Activated CD8-positive, alpha-beta memory T cell treated with anti-CD3 and anti-CD28 coated beads for 1 hour (primary cell): ENCODE measurements around the gene INPP5K.
A peak's percentile ranks its signal among the peaks of the same experiment; 100 is the strongest.
"Not testable (repeated sequence)": the region's sequence is repeated elsewhere in the genome, so short reads cannot be mapped to it uniquely, and the experiment has no call there.

ENCODE experiments used
- DNase-seq, 2 donors: peaks; one replicate each; pipeline ENCODE4 v3.0.0-alpha.2; 2020; ENCODE audit warnings: low read depth in 1 of 2; ENCODE audit errors: extremely low read depth in 1 of 2

Gene INPP5K

DNA sequence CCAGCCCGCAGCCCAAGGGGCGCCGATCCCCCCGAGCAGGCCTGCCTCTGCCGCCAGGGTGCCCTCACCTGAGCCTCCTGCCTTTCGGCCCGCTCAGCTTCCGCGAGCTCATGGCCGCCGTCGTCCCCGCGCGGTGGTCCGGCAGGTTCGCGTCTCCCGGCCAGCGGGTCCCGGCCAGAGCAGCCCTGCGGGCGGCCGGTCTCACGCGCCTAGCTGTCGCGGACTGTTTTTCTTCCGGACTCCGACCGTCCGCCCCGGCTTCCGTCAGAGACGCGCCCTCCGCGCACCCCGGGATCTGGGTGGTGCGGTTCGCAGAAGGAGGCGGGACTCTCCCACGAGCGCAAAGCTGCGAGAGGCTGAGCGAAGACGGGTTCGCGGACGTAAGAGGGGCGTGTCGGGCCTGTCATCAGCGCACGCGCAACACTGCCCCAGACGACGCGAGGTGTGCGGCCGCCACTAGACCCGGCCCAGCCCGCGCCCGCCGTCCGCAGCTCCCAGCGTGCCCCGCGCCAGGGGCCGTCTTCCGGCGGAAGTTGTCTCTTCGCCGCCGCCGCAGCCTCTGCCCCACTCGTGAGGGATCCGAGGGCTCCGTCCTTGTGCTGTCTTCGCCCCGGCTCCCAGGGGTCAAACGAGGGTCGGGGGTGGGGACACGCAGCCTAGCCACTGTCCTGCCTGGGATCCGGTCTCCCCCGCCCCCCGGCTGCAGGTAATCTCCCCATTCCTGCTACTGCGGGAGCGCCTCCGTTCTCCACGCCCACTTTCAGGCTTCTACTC, at the start of gene INPP5K:
TSS of gene INPP5K (minus strand) at position 225 of the 774 bp plus-strand sequence. CDS start at position 112, 113 bp downstream.
- peak; percentile 94 to 95 for DNase-seq

DNA sequence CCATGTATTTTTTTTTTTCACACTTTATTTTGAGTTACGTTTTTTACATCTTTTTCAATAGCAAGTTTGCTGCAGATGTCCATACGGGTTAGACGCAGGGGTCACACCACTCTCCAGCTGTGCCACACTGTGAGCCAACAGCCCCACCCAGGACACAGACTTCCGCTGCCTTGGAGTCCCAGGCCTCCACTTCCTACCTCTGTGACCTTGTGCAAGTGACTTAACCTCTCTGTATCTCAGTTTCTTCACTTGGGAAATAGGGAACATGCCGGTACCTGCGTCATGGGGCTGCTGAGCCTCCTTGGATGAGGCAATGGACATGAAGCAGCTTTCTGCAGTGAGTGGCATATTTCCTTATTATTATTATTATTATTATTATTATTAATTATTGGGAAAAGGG, 49.5 kb upstream of the INPP5K start:
- DNase-seq: no peak

DNA sequence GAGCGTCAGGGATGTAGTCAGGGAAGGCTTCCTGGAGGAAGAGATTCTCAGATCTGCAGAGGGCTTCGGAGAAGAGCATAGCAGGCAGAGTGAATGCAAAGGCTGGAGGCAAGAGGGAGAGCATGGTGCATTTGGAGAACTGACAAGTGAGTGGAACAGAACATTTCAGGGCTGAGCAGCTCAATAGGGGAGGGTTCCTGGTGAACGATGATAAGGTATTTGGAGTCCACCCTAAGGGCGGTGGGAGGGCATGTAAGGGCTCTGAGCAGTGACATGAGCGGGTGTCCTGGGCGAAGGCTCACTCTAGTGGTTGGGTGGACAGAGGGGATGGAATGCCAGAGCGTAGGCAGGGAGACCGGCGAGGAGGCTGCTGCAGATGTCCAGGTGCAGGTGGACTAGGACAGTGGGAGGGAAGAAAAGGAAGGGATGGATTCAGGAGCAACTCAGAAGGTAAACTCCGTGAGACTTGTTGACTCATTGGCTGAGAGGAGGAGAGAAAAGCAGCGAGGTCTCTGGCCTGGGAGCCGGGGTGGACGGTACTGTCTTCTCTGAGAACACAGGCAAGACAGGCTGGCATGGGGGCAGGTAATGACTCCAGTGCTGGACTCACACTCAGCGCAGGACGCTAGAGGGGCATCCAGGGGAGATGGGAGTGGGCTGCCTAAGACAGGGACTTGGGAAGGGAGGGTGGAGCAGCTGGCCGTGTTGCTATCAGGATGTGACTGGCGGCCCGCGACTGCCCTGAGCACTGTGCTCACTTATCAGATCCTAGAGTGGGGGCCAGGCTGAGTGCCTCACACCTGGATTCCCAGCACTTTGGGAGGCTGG, 47.6 kb upstream of the INPP5K start:
- DNase-seq: no peak

DNA sequence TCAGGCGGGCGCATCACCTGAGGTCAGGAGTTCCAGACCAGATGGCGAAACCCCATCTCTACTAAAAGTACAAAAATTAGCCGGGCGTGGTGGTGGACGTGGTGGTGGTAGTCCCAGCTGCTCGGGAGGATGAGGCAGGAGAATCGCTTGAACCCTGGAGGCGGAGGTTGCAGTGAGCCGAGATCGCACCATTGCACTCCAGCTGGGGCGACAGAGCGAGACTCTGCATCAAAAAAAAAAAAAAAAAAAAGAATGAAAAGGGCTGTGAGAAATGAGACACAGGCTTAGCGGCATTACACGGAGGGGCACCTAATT, 47.0 kb upstream of the INPP5K start:
- not testable (repeated sequence) for DNase-seq

DNA sequence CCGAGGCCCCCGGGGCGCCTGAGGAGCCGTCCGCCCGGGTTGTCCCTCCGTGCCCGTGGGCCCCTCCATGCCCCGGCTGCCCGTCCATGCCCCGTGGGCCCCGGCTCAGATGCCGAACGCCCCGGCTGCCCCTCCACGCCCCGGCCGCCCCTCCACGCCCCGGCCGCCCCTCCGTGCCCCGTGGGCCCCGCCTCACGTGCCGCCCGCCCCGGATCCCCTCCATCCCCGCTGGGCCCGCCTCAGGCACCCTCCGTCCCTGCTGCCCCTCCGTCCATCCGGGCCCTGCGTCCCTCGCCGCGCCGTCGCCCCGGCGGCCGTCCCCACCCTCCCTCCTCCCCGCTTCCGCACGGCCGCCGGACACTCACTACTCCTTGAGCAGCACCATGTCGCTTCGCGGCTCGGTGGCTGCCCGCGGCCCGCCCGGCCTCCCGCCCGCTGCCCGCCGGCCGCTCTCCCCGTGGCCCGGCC, 45.8 kb upstream of the INPP5K start:
- peak in 1 of 2 donors; percentile 19 for DNase-seq

DNA sequence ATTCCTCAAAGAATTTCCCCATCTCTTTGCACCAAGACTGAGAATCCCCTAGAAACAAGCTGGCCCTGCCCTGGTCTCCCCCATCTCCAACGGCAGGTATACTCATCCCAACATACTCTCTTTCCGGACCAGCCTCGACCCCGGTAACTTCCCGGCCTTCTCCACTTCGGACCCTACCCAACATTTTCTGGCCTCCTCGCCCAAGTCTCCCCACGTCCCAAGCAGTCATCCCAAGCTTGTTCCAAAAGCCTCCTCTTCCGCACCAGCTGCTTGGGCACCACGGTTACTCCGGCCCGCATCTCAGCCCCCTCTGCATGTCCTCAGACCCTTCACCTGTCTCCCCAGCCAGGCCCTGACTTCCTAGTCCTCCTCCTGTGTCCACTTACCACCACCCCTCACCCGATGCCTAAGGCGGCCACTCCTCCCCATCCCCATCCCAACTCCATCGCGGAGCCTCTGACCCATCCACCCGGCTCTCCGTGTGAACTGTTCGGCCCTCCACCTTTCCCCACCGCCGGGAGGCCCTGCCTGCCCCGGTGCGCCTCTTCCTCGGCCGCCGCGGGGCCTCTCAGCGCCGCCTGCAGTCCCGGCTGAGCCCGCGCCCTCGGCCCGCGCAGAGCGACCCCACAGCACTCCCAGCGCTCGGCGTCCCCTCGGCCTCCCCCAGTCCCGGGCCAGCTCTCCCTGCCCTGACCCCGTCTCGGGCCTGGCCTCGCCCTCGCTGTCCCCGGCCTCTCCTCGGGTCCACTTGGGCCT, 45.2 kb upstream of the INPP5K start:
- DNase-seq: peak in 1 of 2 donors; percentile 22

DNA sequence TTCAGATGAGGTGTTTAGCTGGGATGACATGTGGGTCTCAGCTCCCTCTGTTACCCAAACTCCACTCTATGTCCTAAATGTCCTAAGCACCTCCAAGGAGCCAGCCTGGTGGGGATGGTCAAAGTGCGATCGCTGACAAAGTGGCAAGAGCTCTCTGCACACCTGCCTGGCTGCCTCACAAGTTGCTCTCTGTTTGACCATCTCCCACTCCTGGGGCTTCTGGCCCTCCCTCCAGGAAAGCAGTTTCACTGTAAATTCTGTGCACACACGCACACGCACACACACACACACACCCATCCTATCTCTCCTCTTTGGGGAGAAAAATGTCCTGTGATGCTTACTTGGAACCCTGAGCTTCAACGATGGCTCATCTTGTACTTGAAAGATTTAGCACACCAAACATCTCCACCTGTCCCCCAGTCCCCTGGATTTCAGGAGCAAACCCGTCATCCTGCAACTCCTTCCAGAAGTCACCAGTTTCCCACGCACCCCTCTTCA, 44.5 kb upstream of the INPP5K start:
- DNase-seq: no peak

DNA sequence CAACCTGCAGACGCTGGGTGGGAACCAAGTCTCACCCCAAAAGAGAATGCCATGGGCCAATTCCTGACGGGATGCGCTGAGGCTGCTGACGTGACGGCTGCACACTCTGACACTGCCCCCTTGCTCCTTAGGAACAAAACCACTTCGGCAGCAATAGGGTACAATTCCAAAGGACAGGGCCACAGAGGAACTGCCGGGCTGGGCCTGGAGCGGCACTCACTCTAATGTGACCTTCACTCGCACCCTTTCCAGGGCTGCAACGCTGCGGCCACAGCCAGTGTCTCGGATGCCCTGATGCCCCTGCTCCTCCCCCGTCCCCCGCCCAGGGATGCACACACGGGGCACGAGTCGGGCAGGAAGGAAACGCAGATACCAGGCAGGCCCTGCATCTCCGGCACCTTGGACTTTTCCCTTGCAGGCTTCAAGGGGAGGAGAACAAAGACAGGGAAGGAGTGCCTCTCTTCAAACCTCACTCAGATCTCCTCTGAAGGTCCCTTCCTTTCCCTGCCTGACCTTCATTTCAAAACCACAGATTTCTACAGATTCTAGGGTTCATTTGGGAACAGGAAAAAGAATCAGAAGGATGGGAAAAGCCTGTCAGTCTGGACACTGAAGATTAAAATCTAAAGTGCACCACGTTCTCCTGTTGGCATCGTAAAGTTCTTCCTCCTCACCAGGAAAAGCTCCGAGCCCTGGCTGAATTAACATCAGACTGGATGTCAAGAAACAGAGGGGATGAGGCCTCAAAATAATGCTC, 43.9 kb upstream of the INPP5K start:
- DNase-seq: no peak

DNA sequence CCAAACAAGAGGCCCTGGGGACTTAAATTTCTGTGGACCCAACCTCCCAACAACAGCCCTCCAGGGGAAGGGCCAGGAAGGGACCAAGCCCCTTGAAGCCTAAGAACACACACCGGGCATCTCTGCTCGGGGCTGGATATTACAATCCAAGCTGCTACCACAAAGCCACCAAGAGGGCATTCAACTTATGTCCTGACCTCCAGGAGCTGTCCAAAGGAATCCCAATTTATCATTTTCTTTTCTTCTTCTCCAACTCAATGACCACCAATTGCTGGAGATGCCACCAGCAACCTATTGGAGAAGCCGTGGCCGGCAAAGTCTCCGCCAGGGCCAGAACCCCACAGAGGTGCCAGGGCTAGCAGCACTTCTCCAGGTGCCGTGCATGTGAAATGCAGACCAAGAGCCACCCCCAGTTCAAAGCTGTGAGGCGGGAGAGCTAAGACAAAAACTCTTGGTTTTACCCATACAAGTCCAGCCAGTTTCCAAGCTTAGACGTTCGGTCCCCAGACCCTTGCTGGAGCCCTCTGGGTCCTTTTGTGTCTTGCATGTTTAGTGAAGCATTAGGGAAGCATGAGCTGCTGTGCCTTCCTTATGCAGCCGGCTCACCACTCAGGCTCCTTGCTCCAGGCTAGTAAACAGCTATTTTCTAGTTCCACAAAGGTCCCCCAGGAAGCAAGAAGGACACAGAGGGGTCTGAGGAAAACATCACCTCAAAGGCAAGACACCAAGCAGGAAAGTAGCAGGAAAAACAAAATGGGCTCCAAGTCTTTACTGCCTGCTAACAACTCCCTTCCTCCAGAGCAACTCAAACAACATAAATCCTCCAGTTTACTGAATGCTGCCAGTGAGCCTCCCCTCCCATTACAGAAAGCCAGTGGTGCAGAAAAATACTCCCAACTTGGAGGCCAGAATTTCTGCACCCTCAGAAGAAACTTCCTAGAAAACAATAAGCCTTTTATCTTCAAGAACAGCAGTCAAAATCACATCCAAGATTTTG, 42.9 kb upstream of the INPP5K start:
- no peak for DNase-seq

DNA sequence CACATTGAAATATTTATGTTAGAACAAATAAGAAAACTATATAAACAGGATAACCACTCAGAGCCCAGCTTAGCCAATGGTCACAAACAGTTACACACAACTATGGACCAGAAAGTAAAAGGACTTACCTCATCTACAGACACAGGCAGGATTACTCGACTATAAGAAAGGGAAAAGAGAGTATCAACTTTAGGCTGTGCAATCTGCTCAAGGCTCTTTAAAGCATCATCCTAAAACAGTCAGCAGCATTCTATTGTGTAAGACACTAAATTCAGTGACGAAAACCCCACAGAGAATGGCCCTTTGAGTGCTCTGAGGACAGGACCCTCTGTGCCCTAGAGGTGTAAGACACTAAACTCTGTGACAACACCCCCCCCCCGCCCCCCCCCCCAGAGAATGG, 42.0 kb upstream of the INPP5K start:
- DNase-seq: no peak

DNA sequence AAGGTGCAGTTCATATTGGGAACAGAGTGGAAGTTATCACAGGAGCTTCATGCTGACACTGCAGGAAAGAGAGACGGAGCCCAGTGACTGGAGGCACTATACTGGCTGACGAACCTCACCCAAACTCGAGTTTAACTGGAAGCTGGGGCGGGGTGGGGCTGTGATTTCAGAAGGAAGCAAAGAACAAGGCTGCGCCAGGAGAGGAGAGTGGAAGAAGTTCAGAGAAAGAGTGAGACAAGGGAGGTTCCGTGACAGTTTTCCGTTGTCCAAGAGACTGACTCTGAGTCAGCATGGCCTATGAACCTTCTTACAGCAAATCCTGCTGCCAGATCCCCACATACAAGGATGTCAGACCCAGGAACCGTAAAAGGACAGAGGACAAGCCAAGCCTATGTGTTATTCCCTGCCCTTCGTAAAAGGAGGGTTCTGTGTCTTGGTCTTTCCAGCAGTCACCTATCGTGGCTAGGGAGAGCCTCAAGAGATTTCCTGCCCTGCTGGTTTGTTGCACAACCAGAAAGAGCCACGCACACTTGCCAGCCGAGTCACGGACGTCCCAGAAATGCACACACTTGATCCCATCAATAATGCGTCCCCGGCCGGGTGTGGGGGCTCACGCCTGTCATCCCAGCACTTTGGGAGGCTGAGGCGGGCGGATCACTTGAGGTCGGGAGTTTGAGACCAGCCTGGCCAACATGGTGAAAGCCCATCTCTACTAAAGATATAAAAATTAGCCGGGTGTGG, 41.1 kb upstream of the INPP5K start:
- DNase-seq: no peak

DNA sequence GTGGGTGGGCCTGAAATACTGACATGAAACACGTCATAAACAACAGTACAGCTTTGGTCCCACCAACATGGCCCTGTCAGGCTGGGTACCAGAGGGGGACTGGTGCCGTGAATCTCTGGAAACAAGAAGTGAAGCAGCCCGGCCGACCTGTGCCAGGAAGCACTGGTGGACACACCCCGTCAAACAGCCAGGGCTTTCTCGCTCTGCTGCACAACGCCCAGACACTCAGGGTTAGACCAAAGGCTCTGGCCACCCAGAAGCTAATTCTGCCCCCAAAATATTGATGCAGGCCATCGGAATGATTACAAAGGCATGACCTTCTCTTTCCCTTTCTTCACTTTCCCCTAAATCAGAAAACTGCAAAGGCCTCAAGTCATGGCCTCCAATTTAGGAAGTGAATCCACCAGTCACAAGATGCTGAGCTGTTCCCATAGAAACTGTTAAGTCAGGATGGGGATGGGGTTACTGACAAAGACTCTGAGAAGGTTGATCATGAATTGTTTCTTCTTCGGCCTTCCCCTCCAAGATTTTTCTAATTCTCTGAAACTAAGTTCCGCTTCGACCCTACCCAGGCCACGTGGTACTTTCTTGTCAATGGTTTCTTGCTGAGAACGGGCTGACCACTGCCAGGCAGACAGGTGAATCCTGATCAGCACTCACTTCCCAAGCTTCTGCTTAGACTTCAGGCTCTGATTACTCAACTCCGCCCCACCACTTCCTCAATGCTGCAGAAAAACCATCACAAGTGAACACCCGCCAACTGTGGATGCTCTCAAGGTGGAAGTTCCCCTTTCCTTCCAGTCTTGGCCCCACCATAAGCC, 39.4 kb upstream of the INPP5K start:
- no peak for DNase-seq

DNA sequence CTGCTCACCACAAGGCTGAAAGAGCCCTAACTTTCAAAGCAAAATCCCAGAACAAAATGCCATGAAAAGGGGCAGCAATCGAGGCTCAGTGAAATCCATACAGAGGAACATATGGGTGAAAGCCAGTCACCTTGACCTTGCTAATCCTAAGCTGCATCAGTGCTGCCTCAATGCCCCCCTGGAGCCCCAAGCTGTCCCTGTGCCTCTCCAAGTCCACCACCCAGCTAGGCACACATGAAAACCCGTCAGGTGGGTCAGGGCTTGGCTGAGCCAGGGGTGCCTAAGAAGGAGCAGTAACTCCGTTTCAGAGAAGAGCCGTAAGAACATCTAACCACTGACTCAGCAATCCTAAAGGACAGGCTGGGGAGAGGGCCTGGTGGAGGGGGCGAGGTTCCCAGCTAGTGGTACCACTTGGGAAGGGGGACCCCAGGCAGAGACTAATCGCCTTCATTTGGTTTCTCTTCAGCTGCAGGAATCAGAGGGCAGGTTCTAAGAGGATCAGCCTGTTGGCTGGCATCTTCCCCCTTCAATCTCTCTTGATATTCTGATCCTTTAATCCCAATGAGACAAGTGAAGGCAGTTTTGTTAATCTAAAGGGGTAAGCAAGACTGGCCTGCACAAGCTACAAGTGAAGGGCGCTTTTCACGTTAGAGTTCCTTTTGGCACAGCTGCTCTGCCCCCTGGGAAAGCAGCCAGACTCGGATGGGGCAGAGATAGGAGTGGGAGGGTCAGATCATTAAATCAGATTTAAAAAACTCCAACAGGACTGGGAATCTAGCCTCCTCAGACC, 38.5 kb upstream of the INPP5K start:
- DNase-seq: no peak

DNA sequence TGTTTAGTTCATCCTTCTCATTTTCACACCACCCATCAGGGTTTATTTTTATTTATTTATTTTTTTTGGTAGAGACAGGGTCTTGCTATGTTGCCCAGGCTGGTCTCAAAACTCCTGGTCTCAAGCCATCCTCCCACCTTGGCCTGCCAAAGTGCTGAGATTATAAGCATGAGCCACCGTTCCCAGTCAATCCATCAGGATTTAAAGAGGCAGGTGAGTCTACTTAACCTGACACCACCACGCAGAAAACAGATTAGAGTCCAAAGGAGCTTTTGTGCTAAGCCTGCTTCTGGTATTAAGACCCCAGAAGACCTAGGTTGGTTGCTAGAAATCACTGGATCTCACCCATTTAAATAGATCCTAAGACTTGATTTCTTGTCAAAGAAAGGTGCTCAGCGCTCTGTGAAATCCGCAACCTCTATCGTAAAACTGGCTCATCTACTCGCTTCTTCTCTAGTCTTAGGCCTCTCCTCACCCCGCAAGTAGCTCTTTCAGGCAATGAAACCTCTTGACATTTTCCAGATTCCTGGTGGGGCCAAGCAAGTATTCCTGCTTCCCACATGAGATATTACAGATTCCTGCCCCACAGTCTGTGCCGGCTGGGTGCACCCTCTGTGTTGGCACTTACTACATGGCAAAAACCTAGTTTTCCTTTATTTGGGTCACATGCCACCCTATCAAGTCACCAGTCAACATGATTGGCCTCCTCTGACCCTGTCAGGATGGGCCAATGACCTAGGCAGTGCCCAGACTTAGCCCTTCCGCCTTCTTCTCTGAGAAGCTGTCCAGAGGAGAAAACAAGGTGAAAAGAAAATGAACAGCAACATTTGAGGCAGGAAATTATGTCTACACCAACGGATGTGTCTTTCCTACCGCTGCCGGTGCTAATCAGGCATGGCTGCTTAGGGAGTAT, 37.2 kb upstream of the INPP5K start:
- DNase-seq: no peak

DNA sequence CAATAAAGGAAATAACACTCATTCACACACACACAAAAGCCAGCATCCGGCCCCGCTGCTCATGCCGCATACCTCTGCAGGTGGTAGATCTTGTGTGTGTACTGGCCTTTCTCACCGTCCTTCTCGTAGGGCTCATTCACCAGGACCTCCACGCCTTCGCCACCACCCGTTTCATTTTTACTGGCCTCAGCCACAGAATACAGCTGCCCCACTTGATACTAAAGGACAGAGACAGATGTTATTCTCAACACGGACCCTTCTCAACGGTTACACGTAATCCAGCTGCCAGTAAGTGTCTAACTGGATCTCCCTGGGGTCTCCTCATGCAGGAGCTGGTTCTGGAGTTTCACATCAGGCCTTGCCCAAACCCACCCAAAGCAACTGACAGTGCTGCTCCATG, 36.5 kb upstream of the INPP5K start:
- DNase-seq: no peak

DNA sequence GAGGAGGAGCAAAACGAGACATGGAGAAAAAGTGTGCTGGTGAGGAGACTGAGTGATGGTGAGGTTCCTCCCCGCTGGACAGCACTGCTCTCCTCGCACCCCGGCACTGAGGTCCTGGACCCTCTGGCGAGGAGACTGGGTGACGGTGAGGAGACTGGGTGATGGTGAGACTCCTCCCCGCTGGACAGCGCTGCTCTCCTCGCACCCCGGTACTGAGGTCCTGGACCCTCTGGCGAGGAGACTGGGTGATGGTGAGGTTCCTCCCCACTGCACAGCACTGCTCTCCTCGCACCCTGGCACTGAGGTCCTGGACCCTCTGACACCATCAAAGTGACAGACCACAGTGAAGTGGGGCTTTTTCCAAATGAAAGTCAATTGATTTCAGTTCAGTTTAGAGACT, 35.3 kb upstream of the INPP5K start:
- DNase-seq: no peak
